ENCODE data around the gene VEZT.

Gene VEZT

DNA sequence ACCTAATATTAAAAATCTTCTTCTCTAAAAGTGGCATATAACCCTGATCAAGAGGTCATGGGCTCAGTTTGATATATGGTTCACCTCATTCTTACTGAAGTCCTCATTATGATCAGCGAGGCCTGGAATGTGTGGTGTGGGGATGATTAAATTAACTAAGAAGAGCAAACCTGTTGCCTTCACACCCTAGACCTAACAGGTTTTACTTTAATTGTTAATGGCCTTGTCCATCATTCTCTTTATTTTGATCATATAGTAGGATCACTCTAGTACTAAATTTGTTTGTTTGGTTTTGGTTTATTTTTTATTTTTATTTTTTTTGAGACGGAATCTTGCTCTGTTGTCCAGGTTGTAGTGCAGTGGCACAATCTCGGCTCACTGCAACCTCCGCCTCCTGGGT is 43.5 kb downstream of the VEZT start:
- Mint-ChIP-seq H3K4me3 (no peak overlapping the region), H3K36me3 (ENCODE audit: low read depth) (peaks cover 46% of the 10 kb centered on the region), H3K9me3 (no peaks in the 10 kb centered on the region), H3K27ac (no peak overlapping the region), H3K27me3 (ENCODE audit: low read depth) (no peaks in the 10 kb centered on the region), H3K4me1 (no peaks in the 10 kb centered on the region)
- TF ChIP-seq, protein P1, sequence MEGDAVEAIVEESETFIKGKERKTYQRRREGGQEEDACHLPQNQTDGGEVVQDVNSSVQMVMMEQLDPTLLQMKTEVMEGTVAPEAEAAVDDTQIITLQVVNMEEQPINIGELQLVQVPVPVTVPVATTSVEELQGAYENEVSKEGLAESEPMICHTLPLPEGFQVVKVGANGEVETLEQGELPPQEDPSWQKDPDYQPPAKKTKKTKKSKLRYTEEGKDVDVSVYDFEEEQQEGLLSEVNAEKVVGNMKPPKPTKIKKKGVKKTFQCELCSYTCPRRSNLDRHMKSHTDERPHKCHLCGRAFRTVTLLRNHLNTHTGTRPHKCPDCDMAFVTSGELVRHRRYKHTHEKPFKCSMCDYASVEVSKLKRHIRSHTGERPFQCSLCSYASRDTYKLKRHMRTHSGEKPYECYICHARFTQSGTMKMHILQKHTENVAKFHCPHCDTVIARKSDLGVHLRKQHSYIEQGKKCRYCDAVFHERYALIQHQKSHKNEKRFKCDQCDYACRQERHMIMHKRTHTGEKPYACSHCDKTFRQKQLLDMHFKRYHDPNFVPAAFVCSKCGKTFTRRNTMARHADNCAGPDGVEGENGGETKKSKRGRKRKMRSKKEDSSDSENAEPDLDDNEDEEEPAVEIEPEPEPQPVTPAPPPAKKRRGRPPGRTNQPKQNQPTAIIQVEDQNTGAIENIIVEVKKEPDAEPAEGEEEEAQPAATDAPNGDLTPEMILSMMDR (IDR thresholded peaks at IDR 0.05; ENCODE audit: unreplicated experiment in 3 of 3) = no peak

DNA sequence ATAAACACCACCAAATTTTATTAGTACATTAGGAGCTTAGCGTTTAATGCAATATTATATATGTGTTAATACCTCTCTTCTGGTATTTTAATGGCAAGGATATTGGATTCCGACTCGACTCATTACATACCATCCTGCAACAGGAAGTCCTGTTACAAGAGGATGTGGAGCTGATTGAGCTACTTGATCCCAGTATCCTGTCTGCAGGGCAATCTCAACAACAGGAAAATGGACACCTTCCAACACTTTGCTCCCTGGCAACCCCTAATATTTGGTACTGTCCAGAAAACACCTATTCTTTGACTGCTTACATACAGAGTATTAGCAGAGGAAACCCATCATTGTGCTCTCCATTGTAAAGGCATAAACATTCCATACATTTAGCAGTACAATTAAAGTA is 45.2 kb downstream of the VEZT start:
- no peaks in the 10 kb centered on the region for H3K4me1 Mint-ChIP-seq
- H3K27ac Mint-ChIP-seq = peak overlapping the region in 1 of 3 experiments; percentile 39
- H3K4me3 Mint-ChIP-seq = no peak overlapping the region
- H3K9me3 Mint-ChIP-seq = no peaks in the 10 kb centered on the region
- peaks cover 48% of the 10 kb centered on the region for H3K36me3 Mint-ChIP-seq (ENCODE audit: low read depth)
- no peaks in the 10 kb centered on the region for H3K27me3 Mint-ChIP-seq (ENCODE audit: low read depth)
- TF ChIP-seq, protein P1 (IDR thresholded peaks at IDR 0.05; ENCODE audit: unreplicated experiment in 3 of 3) = no peak

DNA sequence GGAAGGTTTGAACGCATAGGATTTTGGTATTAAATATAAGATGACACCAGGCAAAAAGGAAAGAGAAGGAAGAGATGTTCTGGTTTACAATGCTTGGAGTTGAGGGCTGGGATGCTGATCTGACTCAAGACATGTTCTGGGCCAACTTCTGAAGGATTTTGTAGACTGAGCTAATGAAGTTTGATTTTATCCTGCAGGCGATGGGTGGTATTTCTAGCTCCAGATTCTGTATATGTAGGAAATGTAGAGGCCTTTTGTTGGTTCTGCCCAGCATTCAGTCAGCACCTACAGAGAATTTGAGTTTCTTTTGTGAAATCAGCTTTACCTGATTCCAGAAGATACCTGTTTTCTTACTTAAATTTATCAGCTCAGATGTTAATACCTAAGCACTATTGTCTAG is 48.2 kb downstream of the VEZT start:
- Mint-ChIP-seq H3K4me3 (no peak overlapping the region), H3K4me1 (no peaks in the 10 kb centered on the region), H3K27me3 (ENCODE audit: low read depth) (no peaks in the 10 kb centered on the region), H3K36me3 (ENCODE audit: low read depth) (peaks cover 43% of the 10 kb centered on the region), H3K9me3 (no peaks in the 10 kb centered on the region), H3K27ac (no peak overlapping the region)
- TF ChIP-seq, protein P1 (IDR thresholded peaks at IDR 0.05; ENCODE audit: unreplicated experiment in 3 of 3) = no peak

DNA sequence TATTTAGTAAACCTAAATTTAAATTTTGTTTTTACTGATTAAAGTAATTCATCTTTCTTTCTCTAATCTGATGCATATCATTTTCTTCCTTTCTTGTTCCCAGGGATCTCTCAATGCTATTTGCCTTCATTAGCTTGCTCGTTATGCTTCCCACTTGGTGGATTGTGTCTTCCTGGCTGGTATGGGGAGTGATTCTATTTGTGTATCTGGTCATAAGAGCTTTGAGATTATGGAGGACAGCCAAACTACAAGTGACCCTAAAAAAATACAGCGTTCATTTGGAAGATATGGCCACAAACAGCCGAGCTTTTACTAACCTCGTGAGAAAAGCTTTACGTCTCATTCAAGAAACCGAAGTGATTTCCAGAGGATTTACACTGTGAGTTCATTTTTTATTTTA is 48.6 kb downstream of the VEZT start:
- Mint-ChIP-seq H3K4me1 (no peaks in the 10 kb centered on the region), H3K36me3 (ENCODE audit: low read depth) (peaks cover 42% of the 10 kb centered on the region), H3K27me3 (ENCODE audit: low read depth) (no peaks in the 10 kb centered on the region), H3K27ac (no peak overlapping the region), H3K4me3 (no peak overlapping the region), H3K9me3 (no peaks in the 10 kb centered on the region)
- TF ChIP-seq, protein P1 (IDR thresholded peaks at IDR 0.05; ENCODE audit: unreplicated experiment in 3 of 3) = no peak

DNA sequence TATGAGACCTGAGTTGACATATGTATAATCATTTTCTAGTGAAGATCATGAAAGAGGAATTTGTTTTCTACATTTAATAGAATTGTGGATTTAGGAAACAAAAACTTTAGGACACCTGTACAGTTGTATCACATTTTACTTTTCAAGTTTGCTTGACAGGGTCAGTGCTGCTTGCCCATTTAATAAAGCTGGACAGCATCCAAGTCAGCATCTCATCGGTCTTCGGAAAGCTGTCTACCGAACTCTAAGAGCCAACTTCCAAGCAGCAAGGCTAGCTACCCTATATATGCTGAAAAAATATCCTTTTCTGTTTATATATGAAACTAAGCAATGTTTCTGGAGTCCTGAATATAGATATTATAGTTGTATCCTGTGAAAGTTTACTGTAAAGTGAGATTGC is 52.3 kb downstream of the VEZT start:
- no peaks in the 10 kb centered on the region for H3K9me3 Mint-ChIP-seq
- H3K4me1 Mint-ChIP-seq = no peaks in the 10 kb centered on the region
- H3K36me3 Mint-ChIP-seq (ENCODE audit: low read depth) = peaks cover 42% of the 10 kb centered on the region
- H3K4me3 Mint-ChIP-seq = no peak overlapping the region
- no peak overlapping the region for H3K27ac Mint-ChIP-seq
- TF ChIP-seq, protein P1 (IDR thresholded peaks at IDR 0.05; ENCODE audit: unreplicated experiment in 3 of 3) = no peak
- H3K27me3 Mint-ChIP-seq (ENCODE audit: low read depth) = no peaks in the 10 kb centered on the region

DNA sequence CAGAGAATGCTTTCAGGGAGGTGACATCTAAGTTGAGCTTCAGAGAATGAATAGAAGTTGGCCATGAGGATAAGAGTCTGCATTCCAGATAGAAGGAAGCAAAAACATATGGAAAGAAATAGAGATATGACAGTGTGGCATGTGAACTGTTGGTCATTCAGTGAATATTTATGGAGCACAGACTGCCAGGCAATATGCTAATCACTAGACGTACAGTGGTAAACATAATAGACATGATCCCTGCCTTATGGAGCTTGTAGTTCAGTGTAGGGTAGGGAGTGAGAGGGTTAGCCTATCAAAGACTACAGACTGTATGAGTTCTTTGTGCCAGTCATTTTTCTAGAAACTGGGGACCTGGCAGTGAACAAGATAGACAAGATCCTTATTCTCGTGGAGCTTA is 53.9 kb downstream of the VEZT start:
- Mint-ChIP-seq H3K27ac (no peak overlapping the region), H3K4me1 (no peaks in the 10 kb centered on the region), H3K36me3 (ENCODE audit: low read depth) (peaks cover 41% of the 10 kb centered on the region), H3K9me3 (no peaks in the 10 kb centered on the region), H3K4me3 (no peak overlapping the region), H3K27me3 (ENCODE audit: low read depth) (no peaks in the 10 kb centered on the region)
- TF ChIP-seq, protein P1 (IDR thresholded peaks at IDR 0.05; ENCODE audit: unreplicated experiment in 3 of 3) = no peak
